ENCODE measurements around the gene MBD1. TPM values are rescaled to one million over a fixed set of nuclear protein-coding genes. Genes with fewer than 3 reads are reported as not detected.

MBD1 gene
- total and polyA plus RNA-seq, 10 of the 15 experiments (the other 5 are each of a cell fraction or from before 2014, with no cell fraction given): 8.4 to 97.7 (median 59.9) TPM

DNA sequence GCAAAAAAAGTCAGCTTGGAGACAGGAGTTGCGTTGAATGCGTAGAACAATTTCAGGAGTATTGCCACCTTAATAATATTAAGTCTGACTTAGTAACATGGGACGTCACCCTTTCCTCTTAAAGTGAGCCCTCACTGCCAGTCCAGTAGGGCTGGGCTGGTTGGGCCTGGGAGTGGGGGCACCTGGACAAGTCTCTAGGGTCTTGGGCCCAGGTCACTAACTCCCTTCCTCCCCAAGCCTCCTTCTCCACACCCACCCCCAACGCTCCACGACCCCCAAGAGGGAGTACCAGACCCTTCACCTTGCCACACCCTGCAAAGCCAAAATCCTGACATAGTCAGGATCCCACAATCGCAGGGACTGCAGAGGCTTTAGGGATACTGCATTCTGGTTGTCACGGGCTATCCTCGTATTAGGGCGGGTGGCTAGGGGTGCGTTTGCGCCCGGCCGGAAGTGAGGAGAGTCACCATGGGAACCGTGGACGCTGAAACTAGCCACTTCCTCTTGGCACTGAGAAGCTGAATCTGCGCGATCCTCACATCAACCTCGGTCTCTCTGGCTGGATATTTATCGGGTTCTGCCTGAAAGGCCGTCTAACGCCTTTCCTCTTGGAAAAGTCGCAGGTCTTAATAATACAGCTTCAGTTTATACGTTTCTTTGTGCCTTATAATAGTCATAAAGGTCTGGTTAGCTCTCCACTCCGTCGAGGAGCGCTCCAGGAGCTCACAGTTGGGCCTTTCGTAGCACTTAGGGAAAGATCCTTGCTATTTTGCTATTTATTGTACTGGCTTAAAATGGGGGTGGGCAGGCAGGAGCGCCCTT lies 16.5 kb upstream of the MBD1 start (continued):
- TF ChIP-seq, protein P1, sequence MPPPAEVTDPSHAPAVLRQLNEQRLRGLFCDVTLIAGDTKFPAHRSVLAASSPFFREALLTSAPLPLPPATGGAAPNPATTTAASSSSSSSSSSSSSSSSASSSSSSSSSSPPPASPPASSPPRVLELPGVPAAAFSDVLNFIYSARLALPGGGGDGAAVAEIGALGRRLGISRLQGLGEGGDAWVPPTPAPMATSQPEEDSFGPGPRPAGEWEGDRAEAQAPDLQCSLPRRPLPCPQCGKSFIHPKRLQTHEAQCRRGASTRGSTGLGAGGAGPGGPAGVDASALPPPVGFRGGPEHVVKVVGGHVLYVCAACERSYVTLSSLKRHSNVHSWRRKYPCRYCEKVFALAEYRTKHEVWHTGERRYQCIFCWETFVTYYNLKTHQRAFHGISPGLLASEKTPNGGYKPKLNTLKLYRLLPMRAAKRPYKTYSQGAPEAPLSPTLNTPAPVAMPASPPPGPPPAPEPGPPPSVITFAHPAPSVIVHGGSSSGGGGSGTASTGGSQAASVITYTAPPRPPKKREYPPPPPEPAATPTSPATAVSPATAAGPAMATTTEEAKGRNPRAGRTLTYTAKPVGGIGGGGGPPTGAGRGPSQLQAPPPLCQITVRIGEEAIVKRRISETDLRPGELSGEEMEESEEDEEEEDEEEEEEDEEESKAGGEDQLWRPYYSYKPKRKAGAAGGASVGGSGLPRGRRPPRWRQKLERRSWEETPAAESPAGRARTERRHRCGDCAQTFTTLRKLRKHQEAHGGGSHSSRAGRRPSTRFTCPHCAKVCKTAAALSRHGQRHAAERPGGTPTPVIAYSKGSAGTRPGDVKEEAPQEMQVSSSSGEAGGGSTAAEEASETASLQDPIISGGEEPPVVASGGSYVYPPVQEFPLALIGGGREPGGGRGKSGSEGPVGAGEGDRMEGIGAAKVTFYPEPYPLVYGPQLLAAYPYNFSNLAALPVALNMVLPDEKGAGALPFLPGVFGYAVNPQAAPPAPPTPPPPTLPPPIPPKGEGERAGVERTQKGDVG (CRISPR knock-in tag; IDR thresholded peaks at IDR 0.05): no peak
- TF ChIP-seq ZBED1 (IDR thresholded peaks at IDR 0.05; ENCODE audit: borderline replicate concordance): no peak
- TF ChIP-seq HDAC6 (IDR thresholded peaks at IDR 0.05; ENCODE audit: unreplicated experiment): no peak
- TF ChIP-seq, protein P2, sequence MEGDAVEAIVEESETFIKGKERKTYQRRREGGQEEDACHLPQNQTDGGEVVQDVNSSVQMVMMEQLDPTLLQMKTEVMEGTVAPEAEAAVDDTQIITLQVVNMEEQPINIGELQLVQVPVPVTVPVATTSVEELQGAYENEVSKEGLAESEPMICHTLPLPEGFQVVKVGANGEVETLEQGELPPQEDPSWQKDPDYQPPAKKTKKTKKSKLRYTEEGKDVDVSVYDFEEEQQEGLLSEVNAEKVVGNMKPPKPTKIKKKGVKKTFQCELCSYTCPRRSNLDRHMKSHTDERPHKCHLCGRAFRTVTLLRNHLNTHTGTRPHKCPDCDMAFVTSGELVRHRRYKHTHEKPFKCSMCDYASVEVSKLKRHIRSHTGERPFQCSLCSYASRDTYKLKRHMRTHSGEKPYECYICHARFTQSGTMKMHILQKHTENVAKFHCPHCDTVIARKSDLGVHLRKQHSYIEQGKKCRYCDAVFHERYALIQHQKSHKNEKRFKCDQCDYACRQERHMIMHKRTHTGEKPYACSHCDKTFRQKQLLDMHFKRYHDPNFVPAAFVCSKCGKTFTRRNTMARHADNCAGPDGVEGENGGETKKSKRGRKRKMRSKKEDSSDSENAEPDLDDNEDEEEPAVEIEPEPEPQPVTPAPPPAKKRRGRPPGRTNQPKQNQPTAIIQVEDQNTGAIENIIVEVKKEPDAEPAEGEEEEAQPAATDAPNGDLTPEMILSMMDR (IDR thresholded peaks at IDR 0.05 in 2 of 3, conservative IDR thresholded peaks at IDR 0.05 in 1 of 3; ENCODE audit: control insufficient read depth in 2 of 3, extremely low read depth in 1 of 3, insufficient read depth in 1 of 3, low read depth in 3 of 3, low read length in 3 of 3): no peak
- TF ChIP-seq SUPT20H (IDR thresholded peaks at IDR 0.05; ENCODE audit: borderline replicate concordance, control insufficient read depth, low read depth, low read length): no peak
- no peak for TF ChIP-seq CEBPB (IDR thresholded peaks at IDR 0.05; ENCODE audit: borderline replicate concordance in 1 of 2, low read depth in 2 of 2, low read length in 2 of 2)
- TF ChIP-seq WRNIP1 (IDR thresholded peaks at IDR 0.05; ENCODE audit: borderline replicate concordance, low read depth, low read length): no peak
- no peak for TF ChIP-seq SIX5 (IDR thresholded peaks at IDR 0.05; ENCODE audit: low read depth, low read length, severe bottlenecking)
- no peak for TF ChIP-seq TBL1XR1 (IDR thresholded peaks at IDR 0.05; ENCODE audit: low read depth, low read length)
- TF ChIP-seq IKZF2 (IDR thresholded peaks at IDR 0.05): no peak
- no peak for TF ChIP-seq POLR2A (IDR thresholded peaks at IDR 0.05; ENCODE audit: low read depth, low read length)
- TF ChIP-seq, protein P3, sequence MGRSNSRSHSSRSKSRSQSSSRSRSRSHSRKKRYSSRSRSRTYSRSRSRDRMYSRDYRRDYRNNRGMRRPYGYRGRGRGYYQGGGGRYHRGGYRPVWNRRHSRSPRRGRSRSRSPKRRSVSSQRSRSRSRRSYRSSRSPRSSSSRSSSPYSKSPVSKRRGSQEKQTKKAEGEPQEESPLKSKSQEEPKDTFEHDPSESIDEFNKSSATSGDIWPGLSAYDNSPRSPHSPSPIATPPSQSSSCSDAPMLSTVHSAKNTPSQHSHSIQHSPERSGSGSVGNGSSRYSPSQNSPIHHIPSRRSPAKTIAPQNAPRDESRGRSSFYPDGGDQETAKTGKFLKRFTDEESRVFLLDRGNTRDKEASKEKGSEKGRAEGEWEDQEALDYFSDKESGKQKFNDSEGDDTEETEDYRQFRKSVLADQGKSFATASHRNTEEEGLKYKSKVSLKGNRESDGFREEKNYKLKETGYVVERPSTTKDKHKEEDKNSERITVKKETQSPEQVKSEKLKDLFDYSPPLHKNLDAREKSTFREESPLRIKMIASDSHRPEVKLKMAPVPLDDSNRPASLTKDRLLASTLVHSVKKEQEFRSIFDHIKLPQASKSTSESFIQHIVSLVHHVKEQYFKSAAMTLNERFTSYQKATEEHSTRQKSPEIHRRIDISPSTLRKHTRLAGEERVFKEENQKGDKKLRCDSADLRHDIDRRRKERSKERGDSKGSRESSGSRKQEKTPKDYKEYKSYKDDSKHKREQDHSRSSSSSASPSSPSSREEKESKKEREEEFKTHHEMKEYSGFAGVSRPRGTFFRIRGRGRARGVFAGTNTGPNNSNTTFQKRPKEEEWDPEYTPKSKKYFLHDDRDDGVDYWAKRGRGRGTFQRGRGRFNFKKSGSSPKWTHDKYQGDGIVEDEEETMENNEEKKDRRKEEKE (IDR thresholded peaks at IDR 0.05): no peak
- no peak for TF ChIP-seq STAT1 (conservative IDR thresholded peaks at IDR 0.05)
- TF ChIP-seq DPF2 (IDR thresholded peaks at IDR 0.05): no peak
- TF ChIP-seq POLR2AphosphoS5 (IDR thresholded peaks at IDR 0.05; ENCODE audit: low read length): no peak
- TF ChIP-seq, protein P4, sequence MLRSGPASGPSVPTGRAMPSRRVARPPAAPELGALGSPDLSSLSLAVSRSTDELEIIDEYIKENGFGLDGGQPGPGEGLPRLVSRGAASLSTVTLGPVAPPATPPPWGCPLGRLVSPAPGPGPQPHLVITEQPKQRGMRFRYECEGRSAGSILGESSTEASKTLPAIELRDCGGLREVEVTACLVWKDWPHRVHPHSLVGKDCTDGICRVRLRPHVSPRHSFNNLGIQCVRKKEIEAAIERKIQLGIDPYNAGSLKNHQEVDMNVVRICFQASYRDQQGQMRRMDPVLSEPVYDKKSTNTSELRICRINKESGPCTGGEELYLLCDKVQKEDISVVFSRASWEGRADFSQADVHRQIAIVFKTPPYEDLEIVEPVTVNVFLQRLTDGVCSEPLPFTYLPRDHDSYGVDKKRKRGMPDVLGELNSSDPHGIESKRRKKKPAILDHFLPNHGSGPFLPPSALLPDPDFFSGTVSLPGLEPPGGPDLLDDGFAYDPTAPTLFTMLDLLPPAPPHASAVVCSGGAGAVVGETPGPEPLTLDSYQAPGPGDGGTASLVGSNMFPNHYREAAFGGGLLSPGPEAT (IDR thresholded peaks at IDR 0.05; ENCODE audit: low read depth): no peak
- TF ChIP-seq YY1 (IDR thresholded peaks at IDR 0.05; ENCODE audit: low read depth, low read length): no peak
- TF ChIP-seq KDM1A (IDR thresholded peaks at IDR 0.05; ENCODE audit: borderline replicate concordance): no peak
- no peak for TF ChIP-seq RBBP5 (conservative IDR thresholded peaks at IDR 0.05)
- TF ChIP-seq BRCA1 (IDR thresholded peaks at IDR 0.05; ENCODE audit: low read depth, low read length): no peak
- no peak for TF ChIP-seq POU2F2 (IDR thresholded peaks at IDR 0.05; ENCODE audit: borderline replicate concordance, low read depth, low read length)
- no peak for TF ChIP-seq NR2C1 (IDR thresholded peaks at IDR 0.05)

Measured in GM12878 (cell line).